ENCODE results near the gene BCL2L2. TPM values are rescaled to one million over a fixed set of nuclear protein-coding genes. Genes with fewer than 3 reads are reported as not detected.

Gene BCL2L2
- total and polyA plus RNA-seq, 9 of the 15 experiments (the other 6 are each of a cell fraction or from before 2014, with no cell fraction given), result 2.6 to 32.5 (median 14.7) TPM

- TF ChIP-seq SMARCC2 (IDR thresholded peaks at IDR 0.05; ENCODE audit: low read depth), result no peak
- no peak for TF ChIP-seq ZNF512 (tag; IDR thresholded peaks at IDR 0.05)
- no peak for TF ChIP-seq ZBTB26 (CRISPR knock-in tag; IDR thresholded peaks at IDR 0.05)
- no peak for TF ChIP-seq CBX1 (IDR thresholded peaks at IDR 0.05; ENCODE audit: low read depth)
- no peak for TF ChIP-seq CAMTA2 (CRISPR knock-in tag; conservative IDR thresholded peaks at IDR 0.05)
- no peak for TF ChIP-seq RNF219 (CRISPR knock-in tag; IDR thresholded peaks at IDR 0.05)
- peak; percentile 54 for TF ChIP-seq TBP (optimal IDR thresholded peaks at IDR 0.05; ENCODE audit: low read depth, low read length)
- peak; percentile 88 for TF ChIP-seq CXXC5 (CRISPR knock-in tag; IDR thresholded peaks at IDR 0.05)
- no peak for TF ChIP-seq ZNF146 (CRISPR knock-in tag; IDR thresholded peaks at IDR 0.05; ENCODE audit: unreplicated experiment)
- peak; percentile 24; the same call in 1 of the 2 replicates for TF ChIP-seq TRIM28 (IDR thresholded peaks at IDR 0.05)
- TF ChIP-seq POLR2G (IDR thresholded peaks at IDR 0.05; ENCODE audit: low read depth, low read length), result peak; percentile 78; the same call in 1 of the 2 replicates
- TF ChIP-seq E4F1 (CRISPR knock-in tag; IDR thresholded peaks at IDR 0.05; ENCODE audit: borderline replicate concordance), result no peak
- TF ChIP-seq TAF1 (IDR thresholded peaks at IDR 0.05; ENCODE audit: control insufficient read depth, extremely low read depth, insufficient read depth, low read length, severe bottlenecking), result peak; percentile 81
- peak; percentile 44 for TF ChIP-seq TAF9B (IDR thresholded peaks at IDR 0.05; ENCODE audit: partially characterized antibody)
- TF ChIP-seq TAF15 (IDR thresholded peaks at IDR 0.05; ENCODE audit: low read depth, low read length), result no peak
- no peak for TF ChIP-seq TEAD2 (tag; IDR thresholded peaks at IDR 0.05)
- peak; percentile 50 for TF ChIP-seq FOSL1 (tag; conservative IDR thresholded peaks at IDR 0.05)
- TF ChIP-seq CC2D1A (IDR thresholded peaks at IDR 0.05), result peak; percentile 84
- TF ChIP-seq NFXL1 (CRISPR knock-in tag; IDR thresholded peaks at IDR 0.05), result no peak
- no peak for TF ChIP-seq DDX20 (tag; IDR thresholded peaks at IDR 0.05; ENCODE audit: low read depth)
- TF ChIP-seq HIVEP1 (CRISPR knock-in tag; IDR thresholded peaks at IDR 0.05), result no peak
Measured at GRCh38 chr14:23320584-23321571, 14.2 kb downstream of the BCL2L2 start, which contains the start of gene PABPN1 (continued).

Data from K562 (cell line).